Measurements from ENCODE around the gene CACNA1H.

Gene CACNA1H

GRCh38 chr16:1142911-1143310 is 10.0 kb upstream of the CACNA1H start:
- no peak for DNase-seq (ENCODE audit: low read depth)

GRCh38 chr16:1143761-1144450 is 9.0 kb upstream of the CACNA1H start:
- DNase-seq (ENCODE audit: low read depth) = no peak

GRCh38 chr16:1144476-1145382 is 8.2 kb upstream of the CACNA1H start:
- DNase-seq (ENCODE audit: low read depth) = no peak

GRCh38 chr16:1145383-1146100 is 7.4 kb upstream of the CACNA1H start:
- no peak for DNase-seq (ENCODE audit: low read depth)

GRCh38 chr16:1146409-1146808 is 6.5 kb upstream of the CACNA1H start:
- DNase-seq (ENCODE audit: low read depth) = no peak

GRCh38 chr16:1147027-1147426 is 5.9 kb upstream of the CACNA1H start:
- no peak for DNase-seq (ENCODE audit: low read depth)

- no peak for DNase-seq (ENCODE audit: low read depth)
These were observed 3.7 kb upstream of the CACNA1H start for GRCh38 chr16:1149101-1149636.

- DNase-seq (ENCODE audit: low read depth) = no peak
These were observed 2.4 kb upstream of the CACNA1H start for GRCh38 chr16:1150511-1150982.

- no peak for DNase-seq (ENCODE audit: low read depth)
These were observed 1.3 kb upstream of the CACNA1H start for GRCh38 chr16:1151424-1152122.

- peak; percentile 12 for DNase-seq (ENCODE audit: low read depth)
These were observed 725 bp upstream of the CACNA1H start for GRCh38 chr16:1152123-1152638.

GRCh38 chr16:1153480-1154160 is 714 bp downstream of the CACNA1H start:
- DNase-seq (ENCODE audit: low read depth) = no peak

GRCh38 chr16:1154291-1154886 is 1.5 kb downstream of the CACNA1H start:
- no peak for DNase-seq (ENCODE audit: low read depth)

GRCh38 chr16:1154887-1155331 is 2.0 kb downstream of the CACNA1H start:
- DNase-seq (ENCODE audit: low read depth) = no peak

- no peak for DNase-seq (ENCODE audit: low read depth)
These were observed 2.6 kb downstream of the CACNA1H start for GRCh38 chr16:1155353-1156054.

- no peak for DNase-seq (ENCODE audit: low read depth)
These were observed 3.4 kb downstream of the CACNA1H start for GRCh38 chr16:1156055-1156982.

GRCh38 chr16:1156983-1157638 is 4.2 kb downstream of the CACNA1H start:
- DNase-seq (ENCODE audit: low read depth) = no peak

- DNase-seq (ENCODE audit: low read depth) = no peak
These were observed 4.9 kb downstream of the CACNA1H start for GRCh38 chr16:1157639-1158455.
